ENCODE data around the gene TRIM45. TPM values are rescaled to one million over a fixed set of nuclear protein-coding genes. Genes with fewer than 3 reads are reported as not detected.

Gene TRIM45
- total RNA-seq, 1 experiment from 2014 or later, result 11.7 TPM

DNA sequence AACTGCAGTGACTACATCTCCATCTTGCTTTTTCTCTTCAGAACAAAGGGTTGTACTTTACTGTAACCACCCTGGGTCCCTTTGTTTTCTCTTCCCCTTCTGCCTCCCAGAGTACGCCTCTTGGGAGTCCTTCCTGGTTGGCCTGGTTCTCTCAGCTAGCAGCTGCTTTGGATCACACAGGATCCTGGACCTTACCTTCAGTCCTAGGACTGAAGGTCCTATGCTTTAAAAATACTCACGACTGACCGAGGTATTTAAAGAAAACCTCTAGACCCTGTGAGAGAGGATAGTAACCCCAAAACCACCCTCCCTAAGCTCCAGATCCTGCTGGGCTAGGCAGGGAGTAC is 4.8 kb downstream of the TRIM45 start:
- Mint-ChIP-seq H3K4me1 (peaks cover 21 to 24% of the 10 kb centered on the region in 2 experiments), H3K27ac (peak overlapping the region in 2 of 3 experiments; percentile 8 to 36; a peak in 4 of 7 replicates), H3K27me3 (ENCODE audit: low read depth) (no peaks in the 10 kb centered on the region; the same call in 1 of the 2 replicates), H3K4me3 (no peak overlapping the region), H3K36me3 (ENCODE audit: insufficient read depth in 1 of 3, low read depth in 3 of 3) (peaks cover 18 to 49% (median 44%) of the 10 kb centered on the region in 3 experiments; a peak in 6 of 7 replicates), H3K9me3 (no peaks in the 10 kb centered on the region)
- Histone ChIP-seq H3K56ac (ENCODE audit: insufficient read length, low read depth, low read length) (no peak overlapping the region), H2BK120ac (ENCODE audit: low read depth, low read length, poor library complexity, severe bottlenecking) (no peak overlapping the region), H3K14ac (ENCODE audit: insufficient read depth, low read length) (no peak overlapping the region), H2AFZ (ENCODE audit: low read length) (no peak overlapping the region), H2BK20ac (ENCODE audit: low read depth, low read length, poor library complexity, severe bottlenecking) (no peak overlapping the region), H3K9me3 (ENCODE audit: control insufficient read depth, low read depth, low read length) (no peaks in the 10 kb centered on the region), H2BK5ac (ENCODE audit: insufficient read length, low read length) (no peak overlapping the region), H2BK12ac (ENCODE audit: insufficient read length, low read depth, low read length) (no peak overlapping the region), H4K20me1 (ENCODE audit: control insufficient read depth, insufficient read depth, insufficient read length) (no peaks in the 10 kb centered on the region), H3K9ac (ENCODE audit: extremely low read depth, insufficient read length, low read length) (no peak overlapping the region), H4K5ac (ENCODE audit: insufficient read length, low read depth, low read length) (no peak overlapping the region), H3K27ac (ENCODE audit: insufficient read length, low read depth, low read length) (no peak overlapping the region), H3T11ph (ENCODE audit: low read length) (no peak overlapping the region), H3K4ac (ENCODE audit: low read depth, low read length) (no peak overlapping the region), H3K18ac (ENCODE audit: insufficient read length, low read depth, low read length) (no peak overlapping the region), H3K4me1 (ENCODE audit: insufficient read depth, low read length) (peaks cover 4% of the 10 kb centered on the region; the same call in 1 of the 2 replicates), H3K79me2 (ENCODE audit: insufficient read depth, low read length) (no peaks in the 10 kb centered on the region), H3K23ac (ENCODE audit: insufficient read length, low read depth, low read length) (no peak overlapping the region), H3K27me3 (ENCODE audit: insufficient read depth, low read length) (no peaks in the 10 kb centered on the region), H3K4me2 (ENCODE audit: insufficient read depth, insufficient read length, low read length) (no peak overlapping the region), H4K91ac (ENCODE audit: insufficient read length, low read depth, low read length) (no peak overlapping the region), H3K23me2 (ENCODE audit: insufficient read length, low read depth, low read length, poor library complexity, severe bottlenecking) (peaks cover 4% of the 10 kb centered on the region), H2AK5ac (ENCODE audit: insufficient read length, low read length) (no peak overlapping the region), H4K8ac (replicated peaks; ENCODE audit: insufficient read length, low read depth, low read length) (no peak overlapping the region), H2BK15ac (ENCODE audit: low read depth, low read length) (no peak overlapping the region), H3K79me1 (ENCODE audit: insufficient read depth, low read depth, low read length, poor library complexity, severe bottlenecking) (no peaks in the 10 kb centered on the region)
- no peak for DNase-seq
- WGBS (ENCODE audit: extremely low coverage, insufficient read length, low lambda C conversion rate), result no CpG with 5 or more reads among the region's 3 CpGs
- TF ChIP-seq CTCF (conservative IDR thresholded peaks at IDR 0.05), result no peak

All from H9 (cell line).